Measurements from ENCODE around the gene DNAH7. TPM values are rescaled to one million over a fixed set of nuclear protein-coding genes. Genes with fewer than 3 reads are reported as not detected.

DNAH7 gene
- total and polyA plus RNA-seq, 2 donors (not counting 3 experiments of a cell fraction or from before 2014, with no cell fraction given), result 0.15 to 0.24 TPM

DNA sequence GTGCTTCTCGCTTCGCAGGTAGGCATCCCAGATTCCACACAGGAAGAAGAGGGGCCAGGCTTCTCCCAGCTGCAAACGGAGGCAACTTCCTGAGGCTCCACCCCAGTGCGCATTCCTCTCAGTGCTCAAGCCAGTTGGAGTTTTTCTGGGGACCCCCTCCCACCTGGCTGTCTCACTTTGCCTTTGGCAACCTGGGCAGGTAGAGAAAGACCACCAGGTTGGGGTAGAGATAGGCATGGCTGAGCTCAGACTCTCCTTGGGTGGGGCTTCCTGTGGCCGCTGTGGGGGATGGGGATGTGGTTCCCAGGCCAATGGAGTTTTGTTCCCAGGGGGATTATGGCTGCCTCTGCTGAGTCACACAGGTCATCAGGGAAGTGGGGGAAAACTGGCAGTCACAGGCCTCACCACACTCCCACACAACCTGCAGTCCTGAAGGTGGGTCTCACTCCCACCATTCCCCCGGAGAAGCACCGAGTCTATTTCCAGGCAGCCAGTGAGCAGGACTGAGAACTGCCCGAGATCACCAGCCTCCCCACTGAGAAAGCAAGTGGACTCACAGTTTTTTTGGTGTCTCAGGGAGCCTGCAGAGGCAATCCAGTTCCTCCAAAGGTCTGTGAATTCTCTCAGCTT is 373.5 kb downstream of the DNAH7 start:
- peaks cover 15% of the 10 kb centered on the region for H3K79me2 ChIP-seq (ENCODE audit: control insufficient read depth, insufficient read depth, low read length)
- no peaks in the 10 kb centered on the region for H3K4me1 ChIP-seq (ENCODE audit: control insufficient read depth, extremely low read depth, insufficient read depth, low read length)
- no peaks in the 10 kb centered on the region for H3K9me1 ChIP-seq (replicated peaks; ENCODE audit: control insufficient read depth, extremely low read depth, insufficient read depth, low read length)
- BruUV-seq (replicated peaks), result no TSS peak
- H3K4me3 ChIP-seq (replicated peaks in 1 of 3; ENCODE audit: insufficient read depth in 1 of 3, low read depth in 1 of 3, low read length in 3 of 3), result no peak overlapping the region
- no peaks in the 10 kb centered on the region for H3K27me3 ChIP-seq (ENCODE audit: control insufficient read depth in 2 of 2, insufficient read depth in 2 of 2, low read length in 2 of 2)
- no peak overlapping the region for H2AFZ ChIP-seq (ENCODE audit: low read depth, low read length)
- TF ChIP-seq POLR2A (IDR thresholded peaks at IDR 0.05; ENCODE audit: low read depth, low read length), result no peak
- TF ChIP-seq, protein P1, sequence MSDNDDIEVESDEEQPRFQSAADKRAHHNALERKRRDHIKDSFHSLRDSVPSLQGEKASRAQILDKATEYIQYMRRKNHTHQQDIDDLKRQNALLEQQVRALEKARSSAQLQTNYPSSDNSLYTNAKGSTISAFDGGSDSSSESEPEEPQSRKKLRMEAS (IDR thresholded peaks at IDR 0.05; ENCODE audit: insufficient read depth, insufficient read length), result no peak
- TF ChIP-seq GATA2 (IDR thresholded peaks at IDR 0.05; ENCODE audit: insufficient read depth, insufficient read length, low read depth, low read length), result no peak
- TF ChIP-seq FOS (IDR thresholded peaks at IDR 0.05; ENCODE audit: borderline replicate concordance, insufficient read depth, low read length), result no peak
- no peak for TF ChIP-seq JUN (IDR thresholded peaks at IDR 0.05; ENCODE audit: borderline replicate concordance, insufficient read depth, insufficient read length, low read depth)
- no peak for TF ChIP-seq CTCF (IDR thresholded peaks at IDR 0.05; ENCODE audit: extremely low read depth in 1 of 2, insufficient read depth in 1 of 2, low read depth in 1 of 2, low read length in 2 of 2)
- no peak for TF ChIP-seq MYC (IDR thresholded peaks at IDR 0.05; ENCODE audit: low read depth, low read length)
- TF ChIP-seq EZH2 (IDR thresholded peaks at IDR 0.05; ENCODE audit: borderline replicate concordance, low read depth, low read length, severe bottlenecking), result no peak
- no peak for TF ChIP-seq POLR2AphosphoS5 (IDR thresholded peaks at IDR 0.05; ENCODE audit: insufficient read depth, low read depth, low read length)
- FAIRE-seq (no peak), DNase-seq (ENCODE audit: low read depth, low spot score) (no peak)
- no peaks in the 10 kb centered on the region for H3K9me3 ChIP-seq (replicated peaks; ENCODE audit: control insufficient read depth, insufficient read depth, low read length)
- intact Hi-C loops (cut with micrococcal nuclease) (no loop called here), dilution Hi-C loops (cut with MboI; ENCODE audit: extremely low pct_ligation_motif_present, low sequenced_read_pairs) (no loop called here)
- POLR2A ChIA-PET, result no interaction called here
- no peak overlapping the region for H3K27ac ChIP-seq (ENCODE audit: insufficient read depth, low read depth, low read length)
- no peaks in the 10 kb centered on the region for H4K20me1 ChIP-seq (replicated peaks; ENCODE audit: control insufficient read depth, extremely low read depth, insufficient read depth, low read length)
- H3K9ac ChIP-seq (replicated peaks; ENCODE audit: extremely low read depth, insufficient read depth, low read length), result no peak overlapping the region
- H3K4me2 ChIP-seq (ENCODE audit: insufficient read depth, low read length), result no peak overlapping the region
- H3K36me3 ChIP-seq (ENCODE audit: control insufficient read depth in 2 of 2, extremely low read depth in 1 of 2, insufficient read depth in 2 of 2, low read length in 2 of 2), result no peaks in the 10 kb centered on the region
- CTCF ChIA-PET, result no interaction called here
